ENCODE results near the gene GLRX5. TPM values are rescaled to one million over a fixed set of nuclear protein-coding genes. Genes with fewer than 3 reads are reported as not detected.
A peak's percentile ranks its signal among the peaks of the same experiment; 100 is the strongest.

GLRX5 gene
- total RNA-seq, 1 experiment from 2014 or later, result 68.8 TPM

GRCh38 chr14:95526483-95527386 lies 8.1 kb upstream of the GLRX5 start:
- TF ChIP-seq CTCF (conservative IDR thresholded peaks at IDR 0.05; ENCODE audit: low read depth, low read length) (no peak), EZH2 (IDR thresholded peaks at IDR 0.05; ENCODE audit: borderline replicate concordance, low read depth, low read length, poor library complexity, severe bottlenecking) (no peak)
- no peak for DNase-seq (ENCODE audit: low spot score)
- no TSS peak for BruUV-seq (replicated peaks)
- Histone ChIP-seq H3K27me3 (replicated peaks; ENCODE audit: insufficient read depth, low read depth, low read length, poor library complexity) (no peaks in the 10 kb centered on the region), H3K4me3 (ENCODE audit: low read depth, low read length, poor library complexity, severe bottlenecking) (no peak overlapping the region), H3K9me3 (ENCODE audit: low read depth, low read length, poor library complexity, severe bottlenecking) (no peaks in the 10 kb centered on the region), H3K27ac (ENCODE audit: low read depth, low read length, poor library complexity, severe bottlenecking) (no peak overlapping the region), H3K36me3 (ENCODE audit: insufficient read depth, low read length, poor library complexity, severe bottlenecking) (peaks cover 12% of the 10 kb centered on the region), H3K4me1 (ENCODE audit: insufficient read depth, low read length, poor library complexity, severe bottlenecking) (peaks cover 51% of the 10 kb centered on the region)
- POLR2A ChIA-PET (ENCODE audit: low non-redundant PET), result no interaction called here
- intact Hi-C loops (cut with micrococcal nuclease; ENCODE audit: unreplicated experiment), result loop anchor here (2.0 kb wide), 1 partner anchor 84 kb away; no protein-coding TSS in a partner anchor
- CTCF ChIA-PET, result interaction anchor here (0.6 to 1.4 kb wide), 7 partner anchors 8 to 86 kb away, joined by 3 to 24 read pairs (median 3); no protein-coding TSS in a partner anchor

- CTCF ChIA-PET, result interaction anchor here (0.7 to 1.4 kb wide), 6 partner anchors 9 to 87 kb away, joined by 3 to 24 read pairs (median 4); no protein-coding TSS in a partner anchor
- BruUV-seq (replicated peaks), result no TSS peak
- H3K9me3 ChIP-seq (ENCODE audit: low read depth, low read length, poor library complexity, severe bottlenecking), result no peaks in the 10 kb centered on the region
Measured at GRCh38 chr14:95527387-95528002, 7.4 kb upstream of the GLRX5 start.

More at GRCh38 chr14:95527387-95528002, 7.4 kb upstream of the GLRX5 start:
- H3K36me3 ChIP-seq (ENCODE audit: insufficient read depth, low read length, poor library complexity, severe bottlenecking), result peaks cover 20% of the 10 kb centered on the region
- no peak overlapping the region for H3K4me3 ChIP-seq (ENCODE audit: low read depth, low read length, poor library complexity, severe bottlenecking)
- POLR2A ChIA-PET (ENCODE audit: low non-redundant PET), result no interaction called here
- peaks cover 51% of the 10 kb centered on the region for H3K4me1 ChIP-seq (ENCODE audit: insufficient read depth, low read length, poor library complexity, severe bottlenecking)
- no peak overlapping the region for H3K27ac ChIP-seq (ENCODE audit: low read depth, low read length, poor library complexity, severe bottlenecking)
- TF ChIP-seq CTCF (conservative IDR thresholded peaks at IDR 0.05; ENCODE audit: low read depth, low read length), result peak; percentile 87
- TF ChIP-seq EZH2 (IDR thresholded peaks at IDR 0.05; ENCODE audit: borderline replicate concordance, low read depth, low read length, poor library complexity, severe bottlenecking), result no peak
- peak; percentile 68 for DNase-seq (ENCODE audit: low spot score)
- intact Hi-C loops (cut with micrococcal nuclease; ENCODE audit: unreplicated experiment), result loop anchor here (2.0 kb wide), 1 partner anchor 85 kb away; no protein-coding TSS in a partner anchor
- no peaks in the 10 kb centered on the region for H3K27me3 ChIP-seq (replicated peaks; ENCODE audit: insufficient read depth, low read depth, low read length, poor library complexity)
